ENCODE measurements around the gene GRIK3.

GRCh38 chr1:36831186-36831810, 203.0 kb downstream of the GRIK3 start:
- TF ChIP-seq, protein P1, sequence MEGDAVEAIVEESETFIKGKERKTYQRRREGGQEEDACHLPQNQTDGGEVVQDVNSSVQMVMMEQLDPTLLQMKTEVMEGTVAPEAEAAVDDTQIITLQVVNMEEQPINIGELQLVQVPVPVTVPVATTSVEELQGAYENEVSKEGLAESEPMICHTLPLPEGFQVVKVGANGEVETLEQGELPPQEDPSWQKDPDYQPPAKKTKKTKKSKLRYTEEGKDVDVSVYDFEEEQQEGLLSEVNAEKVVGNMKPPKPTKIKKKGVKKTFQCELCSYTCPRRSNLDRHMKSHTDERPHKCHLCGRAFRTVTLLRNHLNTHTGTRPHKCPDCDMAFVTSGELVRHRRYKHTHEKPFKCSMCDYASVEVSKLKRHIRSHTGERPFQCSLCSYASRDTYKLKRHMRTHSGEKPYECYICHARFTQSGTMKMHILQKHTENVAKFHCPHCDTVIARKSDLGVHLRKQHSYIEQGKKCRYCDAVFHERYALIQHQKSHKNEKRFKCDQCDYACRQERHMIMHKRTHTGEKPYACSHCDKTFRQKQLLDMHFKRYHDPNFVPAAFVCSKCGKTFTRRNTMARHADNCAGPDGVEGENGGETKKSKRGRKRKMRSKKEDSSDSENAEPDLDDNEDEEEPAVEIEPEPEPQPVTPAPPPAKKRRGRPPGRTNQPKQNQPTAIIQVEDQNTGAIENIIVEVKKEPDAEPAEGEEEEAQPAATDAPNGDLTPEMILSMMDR (IDR thresholded peaks at IDR 0.05): no peak
- TF ChIP-seq POLR2A (IDR thresholded peaks at IDR 0.05): no peak
